ENCODE measurements around the gene DAPP1.

- TF ChIP-seq CTCF (IDR thresholded peaks at IDR 0.05) (no peak), EZH2 (IDR thresholded peaks at IDR 0.05) (no peak)
Observed at GRCh38 chr4:99860521-99860920, 43.9 kb downstream of the DAPP1 start.

Data from neural progenitor cell (in vitro differentiated cells).